Measurements from ENCODE around the gene DDX20.
"Not testable (repeated sequence)": the region's sequence is repeated elsewhere in the genome, so short reads cannot be mapped to it uniquely, and the experiment has no call there.

Gene DDX20

GRCh38 chr1:111792249-111792648 lies 36.5 kb downstream of the DDX20 start:
- TF ChIP-seq POU2F2 (IDR thresholded peaks at IDR 0.05; ENCODE audit: low read depth, low read length) (no peak), SPI1 (IDR thresholded peaks at IDR 0.05; ENCODE audit: low read depth, low read length) (no peak), POLR2A (IDR thresholded peaks at IDR 0.05; ENCODE audit: low read depth, low read length) (no peak), PAX5 (IDR thresholded peaks at IDR 0.05; ENCODE audit: insufficient read depth, low read length, severe bottlenecking) (no peak), TAF1 (IDR thresholded peaks at IDR 0.05; ENCODE audit: low read depth, low read length) (no peak), POLR2AphosphoS5 (IDR thresholded peaks at IDR 0.05; ENCODE audit: low read depth, low read length) (no peak)
- DNase-seq (ENCODE audit: insufficient read length, low spot score) = no peak
- FAIRE-seq = no peak

GRCh38 chr1:111793923-111794322 lies 38.2 kb downstream of the DDX20 start:
- FAIRE-seq (no peak), DNase-seq (ENCODE audit: insufficient read length, low spot score) (no peak)
- TF ChIP-seq POU2F2 (IDR thresholded peaks at IDR 0.05; ENCODE audit: low read depth, low read length) (no peak), POLR2A (IDR thresholded peaks at IDR 0.05; ENCODE audit: low read depth, low read length) (no peak), SPI1 (IDR thresholded peaks at IDR 0.05; ENCODE audit: low read depth, low read length) (no peak), PAX5 (IDR thresholded peaks at IDR 0.05; ENCODE audit: insufficient read depth, low read length, severe bottlenecking) (no peak), POLR2AphosphoS5 (IDR thresholded peaks at IDR 0.05; ENCODE audit: low read depth, low read length) (no peak), TAF1 (IDR thresholded peaks at IDR 0.05; ENCODE audit: low read depth, low read length) (no peak)

GRCh38 chr1:111795401-111795800 lies 39.7 kb downstream of the DDX20 start:
- DNase-seq (ENCODE audit: insufficient read length, low spot score) (no peak), FAIRE-seq (no peak)
- TF ChIP-seq TAF1 (IDR thresholded peaks at IDR 0.05; ENCODE audit: low read depth, low read length) = no peak
- no peak for TF ChIP-seq POLR2AphosphoS5 (IDR thresholded peaks at IDR 0.05; ENCODE audit: low read depth, low read length)
- no peak for TF ChIP-seq SPI1 (IDR thresholded peaks at IDR 0.05; ENCODE audit: low read depth, low read length)
- no peak for TF ChIP-seq POU2F2 (IDR thresholded peaks at IDR 0.05; ENCODE audit: low read depth, low read length)

- FAIRE-seq = no peak
Measured at GRCh38 chr1:111798580-111798979, 42.9 kb downstream of the DDX20 start.

GRCh38 chr1:111799722-111800121 lies 44.0 kb downstream of the DDX20 start:
- FAIRE-seq; DNase-seq (ENCODE audit: insufficient read length, low spot score): not testable (repeated sequence)

More at GRCh38 chr1:111798580-111798979, 42.9 kb downstream of the DDX20 start:
- DNase-seq (ENCODE audit: insufficient read length, low spot score) = no peak
- no peak for TF ChIP-seq TAF1 (IDR thresholded peaks at IDR 0.05; ENCODE audit: low read depth, low read length)

GRCh38 chr1:111801071-111801850 lies 45.6 kb downstream of the DDX20 start:
- FAIRE-seq = no peak
- DNase-seq (ENCODE audit: insufficient read length, low spot score) = no peak
- TF ChIP-seq POU2F2 (IDR thresholded peaks at IDR 0.05; ENCODE audit: low read depth, low read length) (no peak), PAX5 (IDR thresholded peaks at IDR 0.05; ENCODE audit: insufficient read depth, low read length, severe bottlenecking) (no peak)

GRCh38 chr1:111802110-111802509 lies 46.4 kb downstream of the DDX20 start:
- DNase-seq (ENCODE audit: insufficient read length, low spot score) = no peak
- no peak for TF ChIP-seq TAF1 (IDR thresholded peaks at IDR 0.05; ENCODE audit: low read depth, low read length)
- FAIRE-seq = no peak

- no peak for DNase-seq (ENCODE audit: insufficient read length, low spot score)
- FAIRE-seq = no peak
- TF ChIP-seq POLR2AphosphoS5 (IDR thresholded peaks at IDR 0.05; ENCODE audit: low read depth, low read length) (no peak), PAX5 (IDR thresholded peaks at IDR 0.05; ENCODE audit: insufficient read depth, low read length, severe bottlenecking) (no peak), SPI1 (IDR thresholded peaks at IDR 0.05; ENCODE audit: low read depth, low read length) (no peak), POU2F2 (IDR thresholded peaks at IDR 0.05; ENCODE audit: low read depth, low read length) (no peak), TAF1 (IDR thresholded peaks at IDR 0.05; ENCODE audit: low read depth, low read length) (no peak)
Measured at GRCh38 chr1:111802984-111803383, 47.3 kb downstream of the DDX20 start.

GRCh38 chr1:111803951-111804350 lies 48.2 kb downstream of the DDX20 start:
- DNase-seq (ENCODE audit: insufficient read length, low spot score) (no peak), FAIRE-seq (no peak)
- TF ChIP-seq SPI1 (IDR thresholded peaks at IDR 0.05; ENCODE audit: low read depth, low read length) (no peak), TAF1 (IDR thresholded peaks at IDR 0.05; ENCODE audit: low read depth, low read length) (no peak), PAX5 (IDR thresholded peaks at IDR 0.05; ENCODE audit: insufficient read depth, low read length, severe bottlenecking) (no peak), POLR2A (IDR thresholded peaks at IDR 0.05; ENCODE audit: low read depth, low read length) (no peak), POU2F2 (IDR thresholded peaks at IDR 0.05; ENCODE audit: low read depth, low read length) (no peak), POLR2AphosphoS5 (IDR thresholded peaks at IDR 0.05; ENCODE audit: low read depth, low read length) (no peak)

- DNase-seq (ENCODE audit: insufficient read length, low spot score) = no peak
- TF ChIP-seq SPI1 (IDR thresholded peaks at IDR 0.05; ENCODE audit: low read depth, low read length) = no peak
- TF ChIP-seq PAX5 (IDR thresholded peaks at IDR 0.05; ENCODE audit: insufficient read depth, low read length, severe bottlenecking) = no peak
- no peak for TF ChIP-seq TAF1 (IDR thresholded peaks at IDR 0.05; ENCODE audit: low read depth, low read length)
- no peak for TF ChIP-seq POLR2A (IDR thresholded peaks at IDR 0.05; ENCODE audit: low read depth, low read length)
- no peak for TF ChIP-seq POLR2AphosphoS5 (IDR thresholded peaks at IDR 0.05; ENCODE audit: low read depth, low read length)
- TF ChIP-seq POU2F2 (IDR thresholded peaks at IDR 0.05; ENCODE audit: low read depth, low read length) = no peak
- FAIRE-seq = no peak
Measured at GRCh38 chr1:111804776-111805175, 49.1 kb downstream of the DDX20 start.

- DNase-seq (ENCODE audit: insufficient read length, low spot score) (no peak), FAIRE-seq (no peak)
- TF ChIP-seq POLR2A (IDR thresholded peaks at IDR 0.05; ENCODE audit: low read depth, low read length) (no peak), POU2F2 (IDR thresholded peaks at IDR 0.05; ENCODE audit: low read depth, low read length) (no peak), POLR2AphosphoS5 (IDR thresholded peaks at IDR 0.05; ENCODE audit: low read depth, low read length) (no peak), TAF1 (IDR thresholded peaks at IDR 0.05; ENCODE audit: low read depth, low read length) (no peak), SPI1 (IDR thresholded peaks at IDR 0.05; ENCODE audit: low read depth, low read length) (no peak), PAX5 (IDR thresholded peaks at IDR 0.05; ENCODE audit: insufficient read depth, low read length, severe bottlenecking) (no peak)
Measured at GRCh38 chr1:111805251-111805650, 49.5 kb downstream of the DDX20 start.

Data from GM12891 (cell line).